ENCODE results near the gene PCDHA4.
"Not testable (repeated sequence)": the region's sequence is repeated elsewhere in the genome, so short reads cannot be mapped to it uniquely, and the experiment has no call there.

Gene PCDHA4

DNA sequence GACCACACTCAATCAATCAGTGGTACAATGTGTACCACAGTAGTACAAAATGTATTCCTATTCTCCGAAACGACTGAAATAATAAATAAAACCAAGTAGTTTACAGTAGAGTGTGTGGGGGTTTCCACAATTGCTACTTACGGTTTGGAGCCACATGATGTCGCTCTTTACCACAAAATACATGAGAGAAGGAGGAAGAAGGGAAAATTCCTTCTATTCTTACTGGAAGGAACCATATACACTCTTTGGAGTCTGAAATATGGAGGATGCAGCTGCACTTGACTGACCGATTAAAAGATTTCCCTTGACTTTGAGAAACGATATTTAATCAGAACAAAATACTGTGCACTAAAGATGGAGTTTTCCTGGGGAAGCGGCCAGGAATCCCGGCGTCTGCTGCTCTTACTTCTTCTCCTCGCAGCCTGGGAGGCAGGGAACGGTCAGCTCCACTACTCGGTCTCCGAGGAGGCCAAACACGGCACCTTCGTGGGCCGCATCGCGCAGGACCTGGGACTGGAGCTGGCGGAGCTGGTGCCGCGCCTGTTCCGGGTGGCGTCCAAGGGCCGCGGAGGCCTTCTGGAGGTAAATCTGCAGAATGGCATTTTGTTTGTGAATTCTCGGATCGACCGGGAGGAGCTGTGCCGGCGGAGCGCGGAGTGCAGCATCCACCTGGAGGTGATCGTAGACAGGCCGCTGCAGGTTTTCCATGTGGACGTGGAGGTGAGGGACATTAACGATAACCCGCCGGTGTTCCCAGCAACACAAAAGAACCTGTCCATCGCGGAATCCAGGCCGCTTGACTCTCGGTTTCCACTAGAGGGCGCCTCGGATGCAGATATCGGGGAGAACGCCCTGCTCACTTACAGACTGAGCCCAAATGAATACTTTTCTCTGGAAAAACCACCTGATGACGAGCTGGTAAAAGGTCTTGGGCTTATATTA, at the start of gene PCDHA4:
PCDHA4 (plus strand) TSS at position 235 of the 942 bp plus-strand sequence.
- Histone ChIP-seq H3K27me3 (ENCODE audit: control insufficient read depth in 2 of 2, insufficient read depth in 2 of 2, low read length in 2 of 2) (no peaks in the 10 kb centered on the region), H3K4me1 (ENCODE audit: control insufficient read depth in 2 of 2, insufficient read depth in 2 of 2, low read length in 2 of 2) (no peaks in the 10 kb centered on the region), H3K9ac (ENCODE audit: low read depth in 1 of 2, low read length in 2 of 2) (no peak within 1 kb of the TSS), H3K27ac (ENCODE audit: low read depth in 2 of 2, low read length in 2 of 2) (no peak within 1 kb of the TSS), H3K4me3 (ENCODE audit: low read length in 2 of 2) (peak within 1 kb of the TSS; percentile 43 to 65), H3K36me3 (ENCODE audit: control insufficient read depth in 2 of 2, insufficient read depth in 2 of 2, low read length in 2 of 2) (no peaks in the 10 kb centered on the region), H3K9me3 (ENCODE audit: control insufficient read depth in 2 of 2, low read length in 2 of 2) (peaks cover under 1 to 9% of the 10 kb centered on the region in 2 donors)

DNA sequence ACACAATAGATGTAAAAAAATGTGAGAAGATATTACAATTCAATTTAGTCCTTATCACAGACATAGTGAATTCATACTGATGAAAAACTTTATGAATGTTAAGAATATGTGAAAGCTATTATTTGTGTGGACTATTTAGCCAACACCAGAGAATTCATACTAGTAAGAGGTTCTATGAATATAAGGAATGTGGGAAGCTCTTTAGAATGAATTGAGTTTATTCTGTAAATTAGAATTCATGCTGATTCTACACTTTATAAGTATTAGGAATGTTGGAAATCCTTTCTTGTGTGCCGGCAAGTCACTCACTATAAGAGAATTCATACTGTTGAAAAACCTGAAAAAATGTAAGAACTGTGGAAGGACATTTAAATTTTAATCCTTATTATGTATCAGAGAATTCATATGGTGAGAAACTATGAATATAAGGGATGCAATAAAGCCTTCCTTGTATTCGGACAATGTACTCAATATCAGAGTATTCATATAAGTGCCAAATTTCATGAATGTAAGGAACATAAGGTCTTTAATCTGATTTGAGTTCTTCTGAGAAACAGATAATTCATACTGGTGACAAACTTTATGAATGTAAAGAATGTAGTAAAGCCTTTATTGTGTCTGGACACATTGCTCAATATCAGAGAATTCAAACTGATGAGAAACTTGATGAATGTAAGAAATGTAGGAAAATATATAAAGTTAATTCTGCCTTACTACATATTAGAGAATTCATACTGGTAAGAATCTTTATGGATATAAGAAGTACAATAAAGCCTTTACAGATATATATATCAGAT, 42.5 kb upstream of the PCDHA4 start:
- Histone ChIP-seq H3K4me3 (ENCODE audit: low read length in 2 of 2) (no peak overlapping the region), H3K27me3 (ENCODE audit: control insufficient read depth in 2 of 2, insufficient read depth in 2 of 2, low read length in 2 of 2) (no peaks in the 10 kb centered on the region), H3K36me3 (ENCODE audit: control insufficient read depth in 2 of 2, insufficient read depth in 2 of 2, low read length in 2 of 2) (no peaks in the 10 kb centered on the region), H3K9me3 (ENCODE audit: control insufficient read depth in 2 of 2, low read length in 2 of 2) (peaks cover 24 to 42% of the 10 kb centered on the region in 2 donors), H3K27ac (ENCODE audit: low read depth in 2 of 2, low read length in 2 of 2) (no peak overlapping the region), H3K4me1 (ENCODE audit: control insufficient read depth in 2 of 2, insufficient read depth in 2 of 2, low read length in 2 of 2) (no peaks in the 10 kb centered on the region), H3K9ac (ENCODE audit: low read depth in 1 of 2, low read length in 2 of 2) (no peak overlapping the region)

DNA sequence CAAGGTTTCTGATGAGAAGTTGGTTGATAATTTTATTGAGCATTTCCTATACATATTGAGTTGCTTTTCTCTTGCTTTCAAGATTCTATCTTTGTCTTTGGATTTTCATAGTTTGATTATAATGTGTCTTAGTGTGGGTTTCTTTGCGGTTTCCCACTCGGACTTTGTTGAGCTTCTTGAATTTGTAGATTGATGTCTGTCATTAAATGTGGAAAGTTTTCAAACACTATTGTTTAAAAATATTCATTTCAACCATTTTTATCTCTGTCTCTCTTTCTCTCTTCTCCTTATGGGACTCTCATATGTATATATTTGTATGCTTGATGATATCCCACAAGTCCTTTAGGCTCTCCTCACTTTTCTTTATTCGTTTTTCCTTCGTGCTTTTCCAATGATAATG, 39.4 kb upstream of the PCDHA4 start:
- no peaks in the 10 kb centered on the region for H3K36me3 ChIP-seq (ENCODE audit: control insufficient read depth in 2 of 2, insufficient read depth in 2 of 2, low read length in 2 of 2)
- peaks cover 26 to 47% of the 10 kb centered on the region in 2 donors for H3K9me3 ChIP-seq (ENCODE audit: control insufficient read depth in 2 of 2, low read length in 2 of 2)
- no peaks in the 10 kb centered on the region for H3K4me1 ChIP-seq (ENCODE audit: control insufficient read depth in 2 of 2, insufficient read depth in 2 of 2, low read length in 2 of 2)
- H3K9ac ChIP-seq (ENCODE audit: low read depth in 1 of 2, low read length in 2 of 2): no peak overlapping the region
- no peak overlapping the region for H3K4me3 ChIP-seq (ENCODE audit: low read length in 2 of 2)
- no peak overlapping the region for H3K27ac ChIP-seq (ENCODE audit: low read depth in 2 of 2, low read length in 2 of 2)
- H3K27me3 ChIP-seq (ENCODE audit: control insufficient read depth in 2 of 2, insufficient read depth in 2 of 2, low read length in 2 of 2): no peaks in the 10 kb centered on the region

DNA sequence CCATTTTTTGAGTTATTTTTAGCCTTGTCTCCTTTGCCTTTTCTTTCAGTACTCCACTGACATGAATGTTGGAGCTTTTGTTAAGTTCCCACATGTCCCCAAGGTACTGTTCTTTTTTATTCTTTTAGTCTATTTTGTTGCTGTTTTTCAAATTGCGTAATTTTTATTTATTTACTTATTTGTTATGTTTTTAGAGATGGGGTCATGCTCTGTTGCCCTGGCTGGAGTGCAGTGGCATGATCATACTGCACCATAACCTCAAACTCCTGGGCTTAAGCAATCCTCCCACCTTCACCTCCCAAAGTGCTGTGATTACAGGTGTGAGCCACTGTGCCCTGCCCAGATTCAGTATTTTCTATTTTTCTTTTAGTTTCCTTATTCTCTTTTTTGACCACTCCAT, 26.4 kb upstream of the PCDHA4 start:
- Histone ChIP-seq H3K9ac (ENCODE audit: low read depth in 1 of 2, low read length in 2 of 2) (no peak overlapping the region), H3K27me3 (ENCODE audit: control insufficient read depth in 2 of 2, insufficient read depth in 2 of 2, low read length in 2 of 2) (no peaks in the 10 kb centered on the region), H3K9me3 (ENCODE audit: control insufficient read depth in 2 of 2, low read length in 2 of 2) (peaks cover 9 to 24% of the 10 kb centered on the region in 2 donors), H3K36me3 (ENCODE audit: control insufficient read depth in 2 of 2, insufficient read depth in 2 of 2, low read length in 2 of 2) (no peaks in the 10 kb centered on the region), H3K4me1 (ENCODE audit: control insufficient read depth in 2 of 2, insufficient read depth in 2 of 2, low read length in 2 of 2) (no peaks in the 10 kb centered on the region), H3K4me3 (ENCODE audit: low read length in 2 of 2) (no peak overlapping the region), H3K27ac (ENCODE audit: low read depth in 2 of 2, low read length in 2 of 2) (no peak overlapping the region)

DNA sequence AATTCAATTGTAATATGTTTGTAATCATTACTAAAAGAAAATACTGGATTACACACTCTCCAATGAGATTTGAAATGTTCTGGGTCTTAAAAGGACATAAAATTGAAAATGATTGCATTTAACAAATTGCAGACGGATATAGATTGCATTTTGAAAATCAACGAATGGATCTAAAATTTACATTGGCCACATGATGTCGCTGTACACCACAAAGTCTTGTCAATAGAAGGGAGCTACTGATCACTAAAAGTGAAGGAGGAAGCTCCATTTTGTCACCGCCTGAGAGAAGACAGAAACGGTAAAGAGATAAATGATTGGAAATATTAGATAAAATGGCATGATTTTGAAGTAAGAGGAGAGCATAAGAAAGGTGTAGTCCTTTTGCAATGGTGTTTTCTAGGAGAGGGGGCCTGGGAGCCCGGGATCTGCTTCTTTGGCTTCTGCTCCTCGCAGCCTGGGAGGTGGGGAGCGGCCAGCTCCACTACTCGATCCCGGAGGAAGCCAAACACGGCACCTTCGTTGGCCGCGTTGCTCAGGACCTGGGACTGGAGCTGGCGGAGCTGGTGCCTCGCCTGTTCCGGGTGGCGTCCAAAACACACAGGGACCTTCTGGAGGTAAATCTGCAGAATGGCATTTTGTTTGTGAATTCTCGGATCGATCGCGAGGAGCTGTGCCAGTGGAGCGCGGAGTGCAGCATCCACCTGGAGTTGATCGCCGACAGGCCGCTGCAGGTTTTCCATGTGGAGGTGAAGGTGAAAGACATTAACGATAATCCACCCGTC, 20.8 kb upstream of the PCDHA4 start, which contains the start of gene PCDHA1:
PCDHA1 (plus strand) TSS at position 236 of the 782 bp plus-strand sequence.
- H3K27me3 ChIP-seq (ENCODE audit: control insufficient read depth in 2 of 2, insufficient read depth in 2 of 2, low read length in 2 of 2): no peaks in the 10 kb centered on the region
- no peaks in the 10 kb centered on the region for H3K4me1 ChIP-seq (ENCODE audit: control insufficient read depth in 2 of 2, insufficient read depth in 2 of 2, low read length in 2 of 2)
- H3K9me3 ChIP-seq (ENCODE audit: control insufficient read depth in 2 of 2, low read length in 2 of 2): peaks cover 21 to 22% of the 10 kb centered on the region in 2 donors
- H3K4me3 ChIP-seq (ENCODE audit: low read length in 2 of 2): no peak within 1 kb of the TSS
- no peaks in the 10 kb centered on the region for H3K36me3 ChIP-seq (ENCODE audit: control insufficient read depth in 2 of 2, insufficient read depth in 2 of 2, low read length in 2 of 2)
- no peak within 1 kb of the TSS for H3K27ac ChIP-seq (ENCODE audit: low read depth in 2 of 2, low read length in 2 of 2)
- no peak within 1 kb of the TSS for H3K9ac ChIP-seq (ENCODE audit: low read depth in 1 of 2, low read length in 2 of 2)

DNA sequence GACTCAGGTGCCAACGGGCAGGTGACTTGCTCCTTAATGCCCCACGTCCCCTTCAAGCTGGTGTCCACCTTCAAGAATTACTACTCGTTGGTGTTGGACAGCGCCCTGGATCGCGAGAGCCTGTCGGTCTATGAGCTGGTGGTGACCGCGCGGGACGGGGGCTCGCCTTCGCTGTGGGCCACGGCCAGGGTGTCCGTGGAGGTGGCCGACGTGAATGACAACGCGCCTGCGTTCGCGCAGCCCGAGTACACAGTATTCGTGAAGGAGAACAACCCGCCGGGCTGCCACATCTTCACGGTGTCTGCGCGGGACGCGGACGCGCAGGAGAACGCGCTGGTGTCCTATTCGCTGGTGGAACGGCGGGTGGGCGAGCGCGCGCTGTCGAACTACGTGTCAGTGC, 19.4 kb upstream of the PCDHA4 start:
- not testable (repeated sequence) for H3K27me3 ChIP-seq (ENCODE audit: control insufficient read depth in 2 of 2, insufficient read depth in 2 of 2, low read length in 2 of 2); H3K4me3 ChIP-seq (ENCODE audit: low read length in 2 of 2); H3K27ac ChIP-seq (ENCODE audit: low read depth in 2 of 2, low read length in 2 of 2); H3K36me3 ChIP-seq (ENCODE audit: control insufficient read depth in 2 of 2, insufficient read depth in 2 of 2, low read length in 2 of 2); H3K4me1 ChIP-seq (ENCODE audit: control insufficient read depth in 2 of 2, insufficient read depth in 2 of 2, low read length in 2 of 2); H3K9ac ChIP-seq (ENCODE audit: low read depth in 1 of 2, low read length in 2 of 2)
- peaks cover 19 to 21% of the 10 kb centered on the region in 2 donors for H3K9me3 ChIP-seq (ENCODE audit: control insufficient read depth in 2 of 2, low read length in 2 of 2)

DNA sequence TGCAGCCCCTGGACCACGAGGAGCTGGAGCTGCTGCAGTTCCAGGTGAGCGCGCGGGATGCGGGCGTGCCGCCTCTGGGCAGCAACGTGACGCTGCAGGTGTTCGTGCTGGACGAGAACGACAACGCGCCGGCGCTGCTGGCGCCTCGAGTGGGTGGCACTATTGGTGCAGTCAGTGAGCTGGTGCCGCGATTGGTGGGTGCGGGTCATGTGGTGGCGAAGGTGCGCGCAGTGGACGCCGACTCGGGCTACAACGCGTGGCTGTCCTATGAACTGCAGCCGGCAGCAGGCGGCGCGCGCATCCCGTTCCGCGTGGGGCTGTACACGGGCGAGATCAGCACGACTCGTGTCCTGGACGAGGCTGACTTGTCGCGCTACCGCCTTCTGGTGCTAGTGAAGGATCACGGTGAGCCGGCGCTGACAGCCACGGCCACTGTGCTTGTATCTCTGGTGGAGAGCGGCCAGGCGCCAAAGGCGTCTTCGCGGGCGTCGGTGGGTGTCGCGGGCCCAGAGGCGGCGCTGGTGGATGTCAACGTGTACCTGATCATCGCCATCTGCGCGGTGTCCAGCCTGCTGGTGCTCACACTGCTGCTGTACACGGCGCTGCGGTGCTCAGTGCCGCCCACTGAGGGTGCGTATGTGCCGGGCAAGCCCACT, 18.9 kb upstream of the PCDHA4 start:
- not testable (repeated sequence) for H3K36me3 ChIP-seq (ENCODE audit: control insufficient read depth in 2 of 2, insufficient read depth in 2 of 2, low read length in 2 of 2); H3K4me1 ChIP-seq (ENCODE audit: control insufficient read depth in 2 of 2, insufficient read depth in 2 of 2, low read length in 2 of 2); H3K9ac ChIP-seq (ENCODE audit: low read depth in 1 of 2, low read length in 2 of 2); H3K27me3 ChIP-seq (ENCODE audit: control insufficient read depth in 2 of 2, insufficient read depth in 2 of 2, low read length in 2 of 2); H3K27ac ChIP-seq (ENCODE audit: low read depth in 2 of 2, low read length in 2 of 2); H3K4me3 ChIP-seq (ENCODE audit: low read length in 2 of 2)
- peaks cover 17% of the 10 kb centered on the region in 2 donors for H3K9me3 ChIP-seq (ENCODE audit: control insufficient read depth in 2 of 2, low read length in 2 of 2)

DNA sequence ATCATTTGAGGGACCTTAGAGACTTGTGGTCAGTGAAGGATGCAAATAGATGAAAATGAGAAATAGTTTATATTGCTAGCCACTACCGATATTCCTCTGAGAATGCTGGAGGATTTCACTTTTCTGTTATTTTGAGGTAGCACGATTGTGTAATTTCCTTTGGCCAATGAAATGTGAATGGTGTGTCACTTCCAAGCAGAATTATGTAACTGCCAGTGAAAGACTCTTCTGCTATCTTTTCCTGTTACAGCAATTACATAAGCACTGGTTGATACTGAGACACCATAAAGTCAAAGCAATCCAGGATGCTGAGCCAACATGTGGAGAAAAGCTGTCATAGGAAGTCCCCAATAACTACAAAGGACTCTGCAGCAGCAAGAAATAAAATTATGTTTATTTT, 15.8 kb upstream of the PCDHA4 start:
- Histone ChIP-seq H3K4me1 (ENCODE audit: control insufficient read depth in 2 of 2, insufficient read depth in 2 of 2, low read length in 2 of 2) (no peaks in the 10 kb centered on the region), H3K36me3 (ENCODE audit: control insufficient read depth in 2 of 2, insufficient read depth in 2 of 2, low read length in 2 of 2) (no peaks in the 10 kb centered on the region), H3K27ac (ENCODE audit: low read depth in 2 of 2, low read length in 2 of 2) (no peak overlapping the region), H3K27me3 (ENCODE audit: control insufficient read depth in 2 of 2, insufficient read depth in 2 of 2, low read length in 2 of 2) (no peaks in the 10 kb centered on the region), H3K9ac (ENCODE audit: low read depth in 1 of 2, low read length in 2 of 2) (no peak overlapping the region), H3K9me3 (ENCODE audit: control insufficient read depth in 2 of 2, low read length in 2 of 2) (peaks cover 16 to 19% of the 10 kb centered on the region in 2 donors), H3K4me3 (ENCODE audit: low read length in 2 of 2) (no peak overlapping the region)

DNA sequence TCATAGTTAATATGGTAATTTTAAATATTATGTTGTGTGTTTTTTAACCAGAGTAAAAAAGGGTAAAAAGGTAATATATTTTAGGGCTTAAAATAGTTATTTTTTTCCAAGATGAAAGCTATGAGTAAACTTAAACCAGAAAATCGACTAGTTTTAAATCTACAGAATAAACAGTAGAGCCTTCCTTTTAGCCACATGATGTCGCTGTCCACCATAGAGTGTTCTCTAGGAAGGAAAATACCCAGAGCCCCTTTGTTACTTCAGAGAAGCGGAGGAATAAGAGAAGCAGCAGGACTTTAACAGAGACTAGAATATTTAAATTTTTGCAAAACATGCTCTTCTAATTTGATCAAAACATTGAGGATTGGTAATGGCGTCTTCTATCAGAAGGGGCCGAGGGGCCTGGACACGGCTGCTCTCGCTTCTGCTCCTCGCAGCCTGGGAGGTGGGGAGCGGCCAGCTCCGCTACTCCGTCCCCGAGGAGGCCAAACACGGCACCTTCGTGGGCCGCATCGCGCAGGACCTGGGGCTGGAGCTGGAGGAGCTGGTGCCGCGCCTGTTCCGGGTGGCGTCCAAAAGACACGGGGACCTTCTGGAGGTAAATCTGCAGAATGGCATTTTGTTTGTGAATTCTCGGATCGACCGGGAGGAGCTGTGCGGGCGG, 12.1 kb upstream of the PCDHA4 start, which contains the start of gene PCDHA2:
PCDHA2 (plus strand) TSS at position 258 of the 664 bp plus-strand sequence.
- Histone ChIP-seq H3K9me3 (ENCODE audit: control insufficient read depth in 2 of 2, low read length in 2 of 2) (peaks cover 11 to 14% of the 10 kb centered on the region in 2 donors), H3K4me3 (ENCODE audit: low read length in 2 of 2) (no peak within 1 kb of the TSS)

More for the DNA sequence above, 12.1 kb upstream of the PCDHA4 start, which contains the start of gene PCDHA2:
- Histone ChIP-seq H3K36me3 (ENCODE audit: control insufficient read depth in 2 of 2, insufficient read depth in 2 of 2, low read length in 2 of 2) (no peaks in the 10 kb centered on the region), H3K4me1 (ENCODE audit: control insufficient read depth in 2 of 2, insufficient read depth in 2 of 2, low read length in 2 of 2) (no peaks in the 10 kb centered on the region), H3K27me3 (ENCODE audit: control insufficient read depth in 2 of 2, insufficient read depth in 2 of 2, low read length in 2 of 2) (no peaks in the 10 kb centered on the region), H3K27ac (ENCODE audit: low read depth in 2 of 2, low read length in 2 of 2) (no peak within 1 kb of the TSS), H3K9ac (ENCODE audit: low read depth in 1 of 2, low read length in 2 of 2) (no peak within 1 kb of the TSS)
